Spleen (tissue), 11 donors: ENCODE data around the gene UBAP2. TPM values are rescaled to one million over a fixed set of nuclear protein-coding genes. Genes with fewer than 3 reads are reported as not detected.

Experiments
- DNase-seq: peaks from one replicate; pipeline ENCODE4 v3.0.0-alpha.2; 2020
- H3K27ac ChIP-seq, 8 donors: fragments of 200-600 bp; sonication (generic) in 7 of 8; 1 replicate in 4 of 8; 2 replicates in 4 of 8; pipeline versions ENCODE4 v1.5.0 to v1.8.0; 2016 to 2021; ENCODE audit warnings: inconsistent platforms in 4 of 8, mild to moderate bottlenecking in 4 of 8, moderate library complexity in 1 of 8
- H3K27me3 ChIP-seq, 7 donors: fragments of 200-600 bp; sonication (generic) in 6 of 7; replicated peaks in 1 of 7; 1 replicate in 4 of 7; 2 replicates in 3 of 7; pipeline versions ENCODE4 v1.5.0 to v1.8.0; 2016 to 2021; ENCODE audit warnings: inconsistent platforms in 3 of 7, mild to moderate bottlenecking in 1 of 7
- H3K36me3 ChIP-seq, 6 donors: fragments of 200-600 bp; sonication (generic) in 5 of 6; 1 replicate in 4 of 6; 2 replicates in 2 of 6; pipeline versions ENCODE4 v1.5.0 to v1.8.0; 2016 to 2021; ENCODE audit warnings: inconsistent platforms in 2 of 6
- H3K4me1 ChIP-seq, 6 donors: fragments of 200-600 bp; sonication (generic) in 5 of 6; 1 replicate in 3 of 6; 2 replicates in 3 of 6; pipeline versions ENCODE4 v1.5.0 to v1.8.0; 2016 to 2021; ENCODE audit warnings: inconsistent platforms in 3 of 6
- H3K4me3 ChIP-seq, 8 donors: fragments of 200-600 bp; sonication (generic) in 7 of 8; 1 replicate in 4 of 8; 2 replicates in 4 of 8; pipeline versions ENCODE4 v1.5.0 to v1.8.0; 2016 to 2021; ENCODE audit warnings: inconsistent platforms in 4 of 8, mild to moderate bottlenecking in 4 of 8, moderate library complexity in 2 of 8
- H3K9me3 ChIP-seq, 8 donors: fragments of 200-600 bp; sonication (generic) in 7 of 8; 1 replicate in 4 of 8; 2 replicates in 4 of 8; pipeline versions ENCODE4 v1.5.0 to v1.8.0; 2016 to 2021; ENCODE audit warnings: inconsistent platforms in 4 of 8
- POLR2A ChIP-seq, 3 donors: fragments of 450-650 bp; IDR thresholded peaks; one replicate each; pipeline ENCODE4 v1.5.1; 2017; ENCODE audit warnings: antibody characterized with exemption in 3 of 3, mild to moderate bottlenecking in 1 of 3
- POLR2AphosphoS5 ChIP-seq, 3 donors: sonication (generic); formaldehyde crosslinking; IDR thresholded peaks; one replicate each; pipeline ENCODE4 v1.5.1; 2017; ENCODE audit warnings: antibody characterized with exemption in 3 of 3
- WGBS, 5 donors: extraction: QIAGEN DNeasy Blood & Tissue Kit in 3 of 5; methylation state at CpG; one replicate each; pipeline versions ENCODE4 v1.1.5 to v1.1.7; 2013 to 2018; 5-methylcytosine and 5-hydroxymethylcytosine counted together
- intact Hi-C: fragments of 100-400 bp; cut with DNase I; formaldehyde crosslinking; loops from one replicate; pipeline ENCODE4 v1.15.0; 2023; ENCODE audit warnings: low total_unique reads
- polyA plus RNA-seq, 3 donors: library from polyadenylated mRNA; stranded (reverse); fragments of 200-250 nt; gene quantifications; one replicate each; pipeline ENCODE4 v1.2.1, GENCODE V29; 2013
- total RNA-seq, 7 donors: library from RNA; depleted of rRNA in 3 of 7; stranded (reverse); fragments of >200 nt in 3 of 7; fragmentation: NEBNext Ultra II Directional in 4 of 7; extraction: Animal tissue kit (Norgen Biotek cat#: 25700) in 4 of 7; gene quantifications; one replicate each; pipeline versions ENCODE4 v1.1.0 to v1.2.1, GENCODE V29; 2016 to 2021
- TF ChIP-seq, protein P1 (sequence below), 11 experiments: fragments of 200-600 bp in 7 of 11; fragments of 450-650 bp in 4 of 11; sonication (generic) in 4 of 11; IDR thresholded peaks in 8 of 11; conservative IDR thresholded peaks in 3 of 11; 1 replicate in 7 of 11; 2 replicates in 4 of 11; pipeline versions ENCODE4 v1.4.0 to v1.8.0; 2016 to 2021; ENCODE audit warnings: antibody characterized with exemption in 11 of 11, inconsistent platforms in 4 of 11, mild to moderate bottlenecking in 1 of 11
- donor health status: healthy with polysubstance abuse.
- donor health status: DM: no; HTN: no; CAD: no; lungs with moderate emphysema.
- donor health status: DM: no; HTN: no; CAD: no.
- donor health status: Bipolar disorder and iron deficiency.
- donor health status: healthy.
- donor health status: DM: no; HTN: no; CAD: no.
- donor health status: DM: yes; HTN: yes; CAD: no.

The UBAP2 gene
- total and polyA plus RNA-seq, 10 donors, result 7.0 to 30.8 (median 23.5) TPM

GRCh38 chr9:33908749-33909148 lies 139.9 kb downstream of the UBAP2 start:
- 92 to 98% (median 95%) methylated on average over 4 of the region's 4 CpGs for WGBS, 5 donors
- TF ChIP-seq POLR2A (IDR thresholded peaks at IDR 0.05), result no peak
- no peak for TF ChIP-seq POLR2AphosphoS5 (IDR thresholded peaks at IDR 0.05)
- TF ChIP-seq, protein P1, sequence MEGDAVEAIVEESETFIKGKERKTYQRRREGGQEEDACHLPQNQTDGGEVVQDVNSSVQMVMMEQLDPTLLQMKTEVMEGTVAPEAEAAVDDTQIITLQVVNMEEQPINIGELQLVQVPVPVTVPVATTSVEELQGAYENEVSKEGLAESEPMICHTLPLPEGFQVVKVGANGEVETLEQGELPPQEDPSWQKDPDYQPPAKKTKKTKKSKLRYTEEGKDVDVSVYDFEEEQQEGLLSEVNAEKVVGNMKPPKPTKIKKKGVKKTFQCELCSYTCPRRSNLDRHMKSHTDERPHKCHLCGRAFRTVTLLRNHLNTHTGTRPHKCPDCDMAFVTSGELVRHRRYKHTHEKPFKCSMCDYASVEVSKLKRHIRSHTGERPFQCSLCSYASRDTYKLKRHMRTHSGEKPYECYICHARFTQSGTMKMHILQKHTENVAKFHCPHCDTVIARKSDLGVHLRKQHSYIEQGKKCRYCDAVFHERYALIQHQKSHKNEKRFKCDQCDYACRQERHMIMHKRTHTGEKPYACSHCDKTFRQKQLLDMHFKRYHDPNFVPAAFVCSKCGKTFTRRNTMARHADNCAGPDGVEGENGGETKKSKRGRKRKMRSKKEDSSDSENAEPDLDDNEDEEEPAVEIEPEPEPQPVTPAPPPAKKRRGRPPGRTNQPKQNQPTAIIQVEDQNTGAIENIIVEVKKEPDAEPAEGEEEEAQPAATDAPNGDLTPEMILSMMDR (IDR thresholded peaks at IDR 0.05 in 8 of 11, conservative IDR thresholded peaks at IDR 0.05 in 3 of 11), result no peak
- Histone ChIP-seq H3K36me3 (peaks cover 0 to 50% (median 18%) of the 10 kb centered on the region in 6 donors), H3K4me1 (peaks cover 0 to 16% (median 0%) of the 10 kb centered on the region in 6 donors), H3K27ac (no peak overlapping the region), H3K27me3 (no peaks in the 10 kb centered on the region), H3K4me3 (no peak overlapping the region), H3K9me3 (no peaks in the 10 kb centered on the region)
- no peak for DNase-seq
- intact Hi-C loops, result no loop called here

- Histone ChIP-seq H3K27ac (no peak overlapping the region), H3K9me3 (no peaks in the 10 kb centered on the region), H3K4me3 (no peak overlapping the region), H3K27me3 (no peaks in the 10 kb centered on the region), H3K4me1 (peaks cover 0 to 21% (median 0%) of the 10 kb centered on the region in 6 donors), H3K36me3 (peaks cover 0 to 47% (median 13%) of the 10 kb centered on the region in 6 donors)
- intact Hi-C loops, result no loop called here
- no peak for DNase-seq
- TF ChIP-seq POLR2A (IDR thresholded peaks at IDR 0.05), result no peak
- no peak for TF ChIP-seq POLR2AphosphoS5 (IDR thresholded peaks at IDR 0.05)
- TF ChIP-seq, protein P1 (IDR thresholded peaks at IDR 0.05 in 8 of 11, conservative IDR thresholded peaks at IDR 0.05 in 3 of 11), result no peak
- 96 to 100% (median 98%) methylated on average over 3 of the region's 3 CpGs for WGBS, 5 donors
Measured at GRCh38 chr9:33908114-33908513, 140.6 kb downstream of the UBAP2 start.

DNA sequence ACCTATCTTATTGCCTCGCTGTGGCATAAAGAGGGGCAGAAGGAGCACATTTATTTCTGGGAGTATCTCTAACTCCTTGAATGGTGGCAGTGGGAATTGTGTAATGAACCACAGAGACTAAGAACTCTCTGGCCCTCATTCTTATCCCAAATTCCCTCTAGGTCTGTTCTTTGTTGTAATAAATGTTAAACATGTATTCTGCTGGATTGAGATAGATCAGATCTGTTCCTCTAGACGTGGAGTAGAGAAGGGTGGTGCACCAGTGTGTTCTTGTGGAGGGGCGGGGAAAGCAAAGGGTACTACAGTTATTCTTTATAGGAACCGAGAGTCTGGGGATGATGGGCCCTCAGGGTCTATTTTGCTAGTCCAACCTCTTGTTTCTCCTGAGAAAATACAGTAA lies 141.3 kb downstream of the UBAP2 start:
- intact Hi-C loops, result no loop called here
- WGBS, 5 donors, result 82 to 95% (median 88%) methylated on average over 4 of the region's 4 CpGs

GRCh38 chr9:33906769-33907168 lies 141.9 kb downstream of the UBAP2 start:
- TF ChIP-seq, protein P1 (IDR thresholded peaks at IDR 0.05 in 8 of 11, conservative IDR thresholded peaks at IDR 0.05 in 3 of 11), result no peak
- no peak overlapping the region for H3K27ac ChIP-seq

More for the DNA sequence above, 141.3 kb downstream of the UBAP2 start:
- peaks cover 0 to 47% (median 5%) of the 10 kb centered on the region in 6 donors for H3K36me3 ChIP-seq
- DNase-seq, result no peak
- no peak overlapping the region for H3K27ac ChIP-seq
- TF ChIP-seq, protein P1 (IDR thresholded peaks at IDR 0.05 in 8 of 11, conservative IDR thresholded peaks at IDR 0.05 in 3 of 11), result no peak
- TF ChIP-seq POLR2AphosphoS5 (IDR thresholded peaks at IDR 0.05) (no peak), POLR2A (IDR thresholded peaks at IDR 0.05) (no peak)
- no peaks in the 10 kb centered on the region for H3K27me3 ChIP-seq
- H3K4me1 ChIP-seq, result peaks cover 0 to 21% (median 0%) of the 10 kb centered on the region in 6 donors
- no peak overlapping the region for H3K4me3 ChIP-seq
- no peaks in the 10 kb centered on the region for H3K9me3 ChIP-seq

More at GRCh38 chr9:33906769-33907168, 141.9 kb downstream of the UBAP2 start:
- peaks cover 0 to 21% (median 0%) of the 10 kb centered on the region in 6 donors for H3K4me1 ChIP-seq
- intact Hi-C loops, result no loop called here
- 90 to 98% (median 92%) methylated on average over 2 of the region's 2 CpGs for WGBS, 5 donors
- no peaks in the 10 kb centered on the region for H3K27me3 ChIP-seq
- no peaks in the 10 kb centered on the region for H3K9me3 ChIP-seq
- no peak overlapping the region for H3K4me3 ChIP-seq
- H3K36me3 ChIP-seq, result peaks cover 0 to 47% (median 6%) of the 10 kb centered on the region in 6 donors
- DNase-seq, result no peak
